Measurements from ENCODE around the gene SPINK8.

DNA sequence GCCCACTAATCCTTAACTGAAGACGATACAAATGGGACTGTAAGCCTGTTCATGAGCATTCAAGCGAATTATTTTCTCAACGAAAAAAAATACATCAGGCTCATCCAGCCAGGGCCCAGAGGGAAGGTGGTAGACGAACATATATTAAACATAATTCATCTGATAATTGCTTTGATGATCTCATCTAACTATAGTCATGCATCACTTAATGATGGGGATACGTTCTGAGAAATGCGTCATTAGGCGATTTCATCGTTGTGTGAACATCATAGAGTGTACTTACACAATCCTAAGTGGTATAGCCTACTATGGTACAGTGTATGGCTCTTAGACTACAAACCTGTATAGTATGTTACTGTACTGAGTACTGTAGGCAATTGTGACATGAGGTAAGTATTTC is 10.0 kb upstream of the SPINK8 start:
- no peak for TF ChIP-seq EZH2 (IDR thresholded peaks at IDR 0.05; ENCODE audit: low read length, missing control alignments)
- TF ChIP-seq, protein P1, sequence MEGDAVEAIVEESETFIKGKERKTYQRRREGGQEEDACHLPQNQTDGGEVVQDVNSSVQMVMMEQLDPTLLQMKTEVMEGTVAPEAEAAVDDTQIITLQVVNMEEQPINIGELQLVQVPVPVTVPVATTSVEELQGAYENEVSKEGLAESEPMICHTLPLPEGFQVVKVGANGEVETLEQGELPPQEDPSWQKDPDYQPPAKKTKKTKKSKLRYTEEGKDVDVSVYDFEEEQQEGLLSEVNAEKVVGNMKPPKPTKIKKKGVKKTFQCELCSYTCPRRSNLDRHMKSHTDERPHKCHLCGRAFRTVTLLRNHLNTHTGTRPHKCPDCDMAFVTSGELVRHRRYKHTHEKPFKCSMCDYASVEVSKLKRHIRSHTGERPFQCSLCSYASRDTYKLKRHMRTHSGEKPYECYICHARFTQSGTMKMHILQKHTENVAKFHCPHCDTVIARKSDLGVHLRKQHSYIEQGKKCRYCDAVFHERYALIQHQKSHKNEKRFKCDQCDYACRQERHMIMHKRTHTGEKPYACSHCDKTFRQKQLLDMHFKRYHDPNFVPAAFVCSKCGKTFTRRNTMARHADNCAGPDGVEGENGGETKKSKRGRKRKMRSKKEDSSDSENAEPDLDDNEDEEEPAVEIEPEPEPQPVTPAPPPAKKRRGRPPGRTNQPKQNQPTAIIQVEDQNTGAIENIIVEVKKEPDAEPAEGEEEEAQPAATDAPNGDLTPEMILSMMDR (conservative IDR thresholded peaks at IDR 0.05 in 1 of 2, IDR thresholded peaks at IDR 0.05 in 1 of 2; ENCODE audit: low read depth in 1 of 2, low read length in 2 of 2), result no peak
